ENCODE measurements around the gene SLC26A9.
"Not testable (repeated sequence)": the region's sequence is repeated elsewhere in the genome, so short reads cannot be mapped to it uniquely, and the experiment has no call there.

SLC26A9 gene

GRCh38 chr1:205896351-205896750, 46.9 kb downstream of the SLC26A9 start:
- no peak for DNase-seq (ENCODE audit: low read depth in 2 of 3, low spot score in 2 of 3)

- DNase-seq (ENCODE audit: low read depth in 2 of 3, low spot score in 2 of 3) = not testable (repeated sequence)
These were observed 49.1 kb downstream of the SLC26A9 start for GRCh38 chr1:205894119-205894518.

GRCh38 chr1:205892175-205892574, 51.1 kb downstream of the SLC26A9 start:
- DNase-seq (ENCODE audit: low read depth in 2 of 3, low spot score in 2 of 3) = not testable (repeated sequence)

- not testable (repeated sequence) for DNase-seq (ENCODE audit: low read depth in 2 of 3, low spot score in 2 of 3)
These were observed 51.8 kb downstream of the SLC26A9 start for GRCh38 chr1:205891481-205891880.

GRCh38 chr1:205890631-205891030, 52.6 kb downstream of the SLC26A9 start:
- not testable (repeated sequence) for DNase-seq (ENCODE audit: low read depth in 2 of 3, low spot score in 2 of 3)

GRCh38 chr1:205889706-205890105, 53.5 kb downstream of the SLC26A9 start:
- not testable (repeated sequence) for DNase-seq (ENCODE audit: low read depth in 2 of 3, low spot score in 2 of 3)

- not testable (repeated sequence) for DNase-seq (ENCODE audit: low read depth in 2 of 3, low spot score in 2 of 3)
These were observed 54.2 kb downstream of the SLC26A9 start for GRCh38 chr1:205889006-205889405.

GRCh38 chr1:205883792-205884191, 59.5 kb downstream of the SLC26A9 start:
- DNase-seq (ENCODE audit: low read depth in 2 of 3, low spot score in 2 of 3) = no peak

GRCh38 chr1:205880923-205881322, 62.3 kb downstream of the SLC26A9 start:
- DNase-seq (ENCODE audit: low read depth in 2 of 3, low spot score in 2 of 3) = no peak

- DNase-seq (ENCODE audit: low read depth in 2 of 3, low spot score in 2 of 3) = no peak
These were observed 63.3 kb downstream of the SLC26A9 start for GRCh38 chr1:205879974-205880373.

- no peak for DNase-seq (ENCODE audit: low read depth in 2 of 3, low spot score in 2 of 3)
These were observed 65.2 kb downstream of the SLC26A9 start for GRCh38 chr1:205878026-205878425.

- DNase-seq (ENCODE audit: low read depth in 2 of 3, low spot score in 2 of 3) = not testable (repeated sequence)
These were observed 70.1 kb downstream of the SLC26A9 start for GRCh38 chr1:205873148-205873547.

- no peak for DNase-seq (ENCODE audit: low read depth in 2 of 3, low spot score in 2 of 3)
These were observed 73.0 kb downstream of the SLC26A9 start for GRCh38 chr1:205870236-205870635.

All from activated CD8-positive, alpha-beta memory T cell treated with anti-CD3 and anti-CD28 coated beads for 48 hours (primary cell).